Large intestine (tissue), 3 donors: ENCODE data around the gene PGPEP1. TPM values are rescaled to one million over a fixed set of nuclear protein-coding genes. Genes with fewer than 3 reads are reported as not detected.
"Not testable (repeated sequence)": the region's sequence is repeated elsewhere in the genome, so short reads cannot be mapped to it uniquely, and the experiment has no call there.

Source experiments
- DNase-seq, 2 donors: peaks; one replicate each; pipeline versions ENCODE4 v3.0.0 to v3.0.0-alpha.2; 2013
- H3K27ac ChIP-seq: one replicate; pipeline ENCODE4 v1.5.1; 2013; ENCODE audit warnings: low read length
- H3K27me3 ChIP-seq: 2 replicates; pipeline ENCODE4 v1.6.1; 2013; ENCODE audit warnings: low read length; ENCODE audit not compliant: control insufficient read depth, insufficient read depth
- H3K36me3 ChIP-seq: 2 replicates; pipeline ENCODE4 v1.6.1; 2013; ENCODE audit warnings: low read length; ENCODE audit not compliant: control insufficient read depth, insufficient read depth
- H3K4me1 ChIP-seq: one replicate; pipeline ENCODE4 v1.6.1; 2013; ENCODE audit warnings: low read length; ENCODE audit not compliant: control insufficient read depth, insufficient read depth
- H3K4me3 ChIP-seq: one replicate; pipeline ENCODE4 v1.5.1; 2013; ENCODE audit warnings: low read length
- H3K9me3 ChIP-seq: one replicate; pipeline ENCODE4 v1.6.1; 2013; ENCODE audit warnings: mild to moderate bottlenecking, low read depth, low read length, moderate library complexity; ENCODE audit not compliant: control insufficient read depth
- WGBS: methylation state at CpG from one replicate; pipeline ENCODE4 v1.1.5; 2013; ENCODE audit warnings: low lambda C conversion rate; ENCODE audit not compliant: insufficient coverage; 5-methylcytosine and 5-hydroxymethylcytosine counted together
- polyA plus RNA-seq: library from polyadenylated mRNA; unstranded; fragments of 120-200 nt; gene quantifications from one replicate; pipeline ENCODE4 v1.2.1, GENCODE V29; 2013

PGPEP1 gene
- polyA plus RNA-seq, 1 donor, result 77.2 TPM

- Histone ChIP-seq H3K36me3 (peaks cover 14% of the 10 kb centered on the region), H3K4me3 (no peak overlapping the region), H3K9me3 (no peaks in the 10 kb centered on the region), H3K4me1 (peaks cover 44% of the 10 kb centered on the region), H3K27me3 (no peaks in the 10 kb centered on the region), H3K27ac (peak overlapping the region; percentile 94)
- WGBS, result no CpG with 5 or more reads among the region's 18 CpGs
- DNase-seq, result peak in 1 of 2 donors; percentile 72
Observed at GRCh38 chr19:18317961-18318800, 22.2 kb upstream of the PGPEP1 start.

DNA sequence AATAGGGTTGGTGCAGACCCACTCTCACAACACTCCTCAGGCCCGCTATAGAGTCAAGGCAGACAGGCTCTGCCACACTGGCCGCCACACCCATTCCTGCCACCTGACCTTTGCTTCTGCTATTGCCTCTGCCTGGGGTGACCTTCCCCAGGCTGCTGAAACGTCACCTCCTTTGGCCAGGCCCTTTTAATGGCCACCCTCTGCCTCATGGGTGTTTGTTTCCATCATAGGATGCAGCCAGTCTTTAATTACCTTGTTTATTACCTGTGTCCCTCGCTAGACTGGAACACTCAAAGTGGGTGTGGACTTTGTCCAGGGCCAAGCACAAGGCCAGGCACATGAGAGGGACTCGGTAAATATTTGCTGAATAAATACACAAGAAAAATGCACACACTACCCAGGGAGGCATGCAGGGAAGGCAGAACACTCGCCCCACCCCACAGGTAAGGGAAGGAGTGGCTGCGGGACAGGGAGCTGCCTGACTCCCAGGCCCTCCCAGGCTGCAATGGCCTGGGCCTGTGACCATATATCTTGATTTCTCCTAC is 20.7 kb upstream of the PGPEP1 start:
- WGBS, result no CpG with 5 or more reads among the region's 7 CpGs
- Histone ChIP-seq H3K27me3 (no peaks in the 10 kb centered on the region), H3K9me3 (no peaks in the 10 kb centered on the region), H3K4me1 (peaks cover 54% of the 10 kb centered on the region), H3K27ac (peak overlapping the region; percentile 94), H3K4me3 (no peak overlapping the region), H3K36me3 (peaks cover 7% of the 10 kb centered on the region)
- DNase-seq, result peak; percentile 85 to 91

- no peaks in the 10 kb centered on the region for H3K9me3 ChIP-seq
- H3K4me3 ChIP-seq, result no peak overlapping the region
- no peaks in the 10 kb centered on the region for H3K36me3 ChIP-seq
- H3K4me1 ChIP-seq, result peaks cover 54% of the 10 kb centered on the region
- peak in 1 of 2 donors; percentile 63 for DNase-seq
- 87% methylated on average over 3 of the region's 14 CpGs for WGBS
- H3K27ac ChIP-seq, result peak overlapping the region; percentile 94
- no peaks in the 10 kb centered on the region for H3K27me3 ChIP-seq
Observed at GRCh38 chr19:18320865-18321733, 19.3 kb upstream of the PGPEP1 start.

DNA sequence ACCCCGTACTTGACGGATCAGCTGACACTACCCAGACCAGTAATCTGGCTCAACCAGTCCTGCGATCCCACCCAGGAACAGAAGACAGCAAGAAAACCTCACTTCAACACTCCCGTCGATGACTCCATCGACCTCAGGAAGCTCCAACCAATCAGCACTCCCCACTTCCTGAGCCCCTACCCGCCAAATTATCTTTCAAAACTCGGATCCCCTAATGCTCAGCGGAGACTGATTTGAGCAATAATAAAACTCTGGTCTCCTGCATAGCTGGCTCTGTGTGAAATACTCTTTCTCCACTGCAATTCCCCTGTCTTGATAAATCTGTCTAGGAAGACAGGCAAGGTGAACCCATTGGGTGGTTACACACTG is 18.7 kb upstream of the PGPEP1 start:
- Histone ChIP-seq H3K9me3 (no peaks in the 10 kb centered on the region), H3K27ac (peak overlapping the region; percentile 94), H3K27me3 (no peaks in the 10 kb centered on the region), H3K4me1 (peaks cover 54% of the 10 kb centered on the region), H3K36me3 (no peaks in the 10 kb centered on the region), H3K4me3 (peak overlapping the region; percentile 79)
- no CpG with 5 or more reads among the region's 9 CpGs for WGBS
- peak in 1 of 2 donors; percentile 39 for DNase-seq

DNA sequence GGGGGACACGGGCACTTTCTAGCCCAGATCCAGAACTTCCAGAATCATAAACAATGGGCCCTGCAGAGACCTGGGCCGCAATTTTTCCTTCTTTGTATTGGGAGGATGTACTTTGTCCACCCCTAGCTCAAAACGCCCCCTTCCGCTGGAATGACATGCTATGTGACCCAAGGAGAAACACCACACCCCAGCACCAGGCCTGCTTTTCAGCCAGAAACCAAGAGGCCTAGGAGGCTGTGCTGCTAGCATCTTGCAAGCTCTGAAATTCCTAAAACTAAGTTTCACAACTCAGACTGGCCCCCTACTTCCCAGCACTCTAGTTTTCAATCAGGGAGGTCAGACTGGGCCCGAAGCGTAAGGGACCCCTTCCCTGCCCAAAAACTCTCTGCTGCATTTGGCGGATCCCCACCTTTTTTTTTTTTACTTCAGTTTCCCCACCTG is 18.1 kb upstream of the PGPEP1 start:
- Histone ChIP-seq H3K27me3 (no peaks in the 10 kb centered on the region), H3K4me3 (peak overlapping the region; percentile 79), H3K27ac (peak overlapping the region; percentile 94), H3K36me3 (no peaks in the 10 kb centered on the region), H3K4me1 (peaks cover 54% of the 10 kb centered on the region), H3K9me3 (no peaks in the 10 kb centered on the region)
- DNase-seq, result peak; percentile 73 to 84
- 0% methylated on average over 1 of the region's 7 CpGs for WGBS

DNA sequence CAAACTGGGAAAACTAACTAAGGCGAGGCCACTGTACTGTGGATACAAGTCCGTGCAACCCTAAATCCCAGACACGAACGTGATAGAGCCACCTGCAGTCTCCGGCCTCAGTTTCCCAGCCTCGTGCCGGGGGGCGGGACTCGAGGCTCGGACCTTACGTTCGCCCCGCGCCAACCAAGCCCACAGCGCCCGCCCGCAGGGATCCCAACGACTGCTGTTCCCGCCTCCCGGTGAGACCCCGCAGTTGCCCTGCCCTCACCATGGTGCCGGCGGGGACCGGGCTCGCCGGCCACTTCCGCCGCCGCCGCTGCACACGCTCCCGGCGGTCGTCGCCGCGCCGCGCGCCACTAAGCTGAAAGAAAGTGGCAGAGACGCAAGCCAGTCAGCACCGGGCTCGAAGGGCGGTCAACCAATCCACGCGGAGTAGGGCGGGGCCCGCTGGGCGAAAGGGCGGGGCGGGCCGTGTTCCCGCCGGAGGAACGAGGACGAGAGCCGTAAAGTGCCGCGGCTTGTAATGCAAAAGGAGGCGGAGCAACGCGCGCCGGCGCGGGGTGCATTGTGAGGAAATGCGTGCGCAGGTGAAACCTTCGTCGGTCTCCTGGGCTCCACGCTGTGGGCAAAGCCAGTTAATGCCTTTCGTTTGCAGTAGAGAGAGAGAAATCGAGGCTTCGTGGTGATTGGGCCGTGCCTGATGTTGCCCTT is 17.5 kb upstream of the PGPEP1 start, which contains the start of gene LSM4:
LSM4 (minus strand) TSS at position 318 of the 702 bp plus-strand sequence; CDS start at position 262, 56 bp downstream.
- 0% methylated on average over 2 of the region's 75 CpGs for WGBS
- H3K4me1 ChIP-seq, result peaks cover 49% of the 10 kb centered on the region
- H3K9me3 ChIP-seq, result no peaks in the 10 kb centered on the region
- H3K4me3 ChIP-seq, result peak within 1 kb of the TSS; percentile 79
- no peaks in the 10 kb centered on the region for H3K36me3 ChIP-seq
- H3K27me3 ChIP-seq, result no peaks in the 10 kb centered on the region
- DNase-seq, result peak; percentile 99
- H3K27ac ChIP-seq, result peak within 1 kb of the TSS; percentile 98

DNA sequence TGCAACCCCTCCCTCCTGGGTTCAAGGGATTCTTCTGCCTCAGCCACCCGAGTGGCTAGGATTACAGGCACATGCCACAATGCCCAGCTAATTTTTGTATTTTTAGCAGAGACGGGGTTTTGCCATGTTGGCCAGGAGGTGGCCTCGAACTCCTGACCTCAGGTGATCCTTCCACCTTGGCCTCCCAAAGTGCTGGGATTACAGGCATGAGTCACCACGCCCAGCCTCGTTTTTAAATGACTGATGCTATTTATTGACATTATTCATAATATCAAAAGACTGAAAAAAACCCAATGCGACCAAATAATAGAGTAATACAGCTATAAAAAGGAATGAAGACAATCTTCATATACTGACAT is 16.0 kb upstream of the PGPEP1 start:
- not testable (repeated sequence) for DNase-seq, H3K4me3 ChIP-seq, H3K36me3 ChIP-seq, H3K27me3 ChIP-seq, H3K9me3 ChIP-seq
- Histone ChIP-seq H3K27ac (peak overlapping the region; percentile 98), H3K4me1 (peaks cover 48% of the 10 kb centered on the region)
- 60% methylated on average over 3 of the region's 6 CpGs for WGBS

DNA sequence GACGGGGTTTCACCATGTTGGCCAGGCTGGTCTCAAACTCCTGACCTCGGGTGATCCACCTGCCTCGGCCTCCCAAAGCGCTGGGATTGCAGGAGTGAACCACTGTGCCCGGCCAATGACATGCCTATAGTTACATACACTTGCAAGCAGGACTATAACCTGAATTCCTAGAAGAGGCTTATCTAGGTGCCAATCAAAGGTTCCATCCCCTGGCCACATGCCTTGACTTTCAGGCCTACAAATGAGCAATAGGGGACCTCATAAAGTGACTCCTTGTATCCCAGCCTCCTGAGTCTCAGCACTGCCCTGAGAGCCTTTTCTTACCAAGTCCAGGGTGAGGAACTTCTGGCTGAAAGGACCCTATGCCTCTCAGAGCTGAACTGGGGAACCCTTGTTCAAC is 13.6 kb upstream of the PGPEP1 start:
- H3K27me3 ChIP-seq, result no peaks in the 10 kb centered on the region
- H3K27ac ChIP-seq, result no peak overlapping the region
- no CpG with 5 or more reads among the region's 5 CpGs for WGBS
- H3K4me1 ChIP-seq, result peaks cover 26% of the 10 kb centered on the region
- no peak overlapping the region for H3K4me3 ChIP-seq
- peak in 1 of 2 donors; percentile 14 for DNase-seq
- no peaks in the 10 kb centered on the region for H3K9me3 ChIP-seq
- H3K36me3 ChIP-seq, result no peaks in the 10 kb centered on the region

GRCh38 chr19:18328340-18329034 is 11.9 kb upstream of the PGPEP1 start:
- Histone ChIP-seq H3K27me3 (no peaks in the 10 kb centered on the region), H3K9me3 (no peaks in the 10 kb centered on the region), H3K4me3 (peak overlapping the region; percentile 4), H3K36me3 (no peaks in the 10 kb centered on the region), H3K4me1 (peaks cover 30% of the 10 kb centered on the region), H3K27ac (peak overlapping the region; percentile 88)
- DNase-seq, result peak; percentile 92 to 94
- WGBS, result no CpG with 5 or more reads among the region's 9 CpGs
